WERI-Rb-1 (cell line): Measurements from ENCODE around the gene YARS1.

Experiments
- DNase-seq: peaks from one replicate; pipeline ENCODE4 v3.0.0-alpha.2; 2020
- H3K27ac ChIP-seq: fragments of 250-450 bp; sonication (Bioruptor Pico); 2 replicates; pipeline ENCODE4 v1.5.1; 2020; ENCODE audit warnings: mild to moderate bottlenecking, moderate library complexity
- H3K27me3 ChIP-seq: fragments of 250-450 bp; sonication (Bioruptor Pico); 2 replicates; pipeline ENCODE4 v1.5.1; 2021; ENCODE audit warnings: mild to moderate bottlenecking, low read depth, moderate library complexity; ENCODE audit not compliant: insufficient read depth, severe bottlenecking
- H3K36me3 ChIP-seq: fragments of 250-450 bp; sonication (Bioruptor Pico); 2 replicates; pipeline ENCODE4 v1.5.1; 2020; ENCODE audit warnings: mild to moderate bottlenecking, moderate library complexity
- H3K4me3 ChIP-seq: 2 replicates; pipeline ENCODE4 v1.5.1; 2011; ENCODE audit warnings: low read depth, mild to moderate bottlenecking, control low read depth, low read length
- H3K9me3 ChIP-seq: fragments of 250-450 bp; sonication (Bioruptor Pico); 2 replicates; pipeline ENCODE4 v1.5.1; 2021; ENCODE audit warnings: mild to moderate bottlenecking, moderate library complexity; ENCODE audit not compliant: severe bottlenecking
- TF ChIP-seq, protein P1 (sequence below): IDR thresholded peaks from 2 replicates; pipeline ENCODE4 v1.5.1; 2011; ENCODE audit warnings: low read depth, mild to moderate bottlenecking, control low read depth, inconsistent platforms, low read length

The YARS1 gene

GRCh38 chr1:32779242-32779641 lies 37.9 kb downstream of the YARS1 start:
- peaks cover 96% of the 10 kb centered on the region for H3K36me3 ChIP-seq

GRCh38 chr1:32775640-32776337 lies 41.4 kb downstream of the YARS1 start:
- DNase-seq: no peak
- H3K27ac ChIP-seq: no peak overlapping the region
- H3K4me3 ChIP-seq: no peak overlapping the region
- no peaks in the 10 kb centered on the region for H3K9me3 ChIP-seq
- H3K36me3 ChIP-seq: peaks cover 82% of the 10 kb centered on the region
- TF ChIP-seq, protein P1, sequence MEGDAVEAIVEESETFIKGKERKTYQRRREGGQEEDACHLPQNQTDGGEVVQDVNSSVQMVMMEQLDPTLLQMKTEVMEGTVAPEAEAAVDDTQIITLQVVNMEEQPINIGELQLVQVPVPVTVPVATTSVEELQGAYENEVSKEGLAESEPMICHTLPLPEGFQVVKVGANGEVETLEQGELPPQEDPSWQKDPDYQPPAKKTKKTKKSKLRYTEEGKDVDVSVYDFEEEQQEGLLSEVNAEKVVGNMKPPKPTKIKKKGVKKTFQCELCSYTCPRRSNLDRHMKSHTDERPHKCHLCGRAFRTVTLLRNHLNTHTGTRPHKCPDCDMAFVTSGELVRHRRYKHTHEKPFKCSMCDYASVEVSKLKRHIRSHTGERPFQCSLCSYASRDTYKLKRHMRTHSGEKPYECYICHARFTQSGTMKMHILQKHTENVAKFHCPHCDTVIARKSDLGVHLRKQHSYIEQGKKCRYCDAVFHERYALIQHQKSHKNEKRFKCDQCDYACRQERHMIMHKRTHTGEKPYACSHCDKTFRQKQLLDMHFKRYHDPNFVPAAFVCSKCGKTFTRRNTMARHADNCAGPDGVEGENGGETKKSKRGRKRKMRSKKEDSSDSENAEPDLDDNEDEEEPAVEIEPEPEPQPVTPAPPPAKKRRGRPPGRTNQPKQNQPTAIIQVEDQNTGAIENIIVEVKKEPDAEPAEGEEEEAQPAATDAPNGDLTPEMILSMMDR: no peak
- no peaks in the 10 kb centered on the region for H3K27me3 ChIP-seq

More at GRCh38 chr1:32779242-32779641, 37.9 kb downstream of the YARS1 start:
- H3K9me3 ChIP-seq: no peaks in the 10 kb centered on the region
- no peak overlapping the region for H3K4me3 ChIP-seq
- H3K27ac ChIP-seq: no peak overlapping the region
- TF ChIP-seq, protein P1: no peak
- H3K27me3 ChIP-seq: no peaks in the 10 kb centered on the region
- no peak for DNase-seq

DNA sequence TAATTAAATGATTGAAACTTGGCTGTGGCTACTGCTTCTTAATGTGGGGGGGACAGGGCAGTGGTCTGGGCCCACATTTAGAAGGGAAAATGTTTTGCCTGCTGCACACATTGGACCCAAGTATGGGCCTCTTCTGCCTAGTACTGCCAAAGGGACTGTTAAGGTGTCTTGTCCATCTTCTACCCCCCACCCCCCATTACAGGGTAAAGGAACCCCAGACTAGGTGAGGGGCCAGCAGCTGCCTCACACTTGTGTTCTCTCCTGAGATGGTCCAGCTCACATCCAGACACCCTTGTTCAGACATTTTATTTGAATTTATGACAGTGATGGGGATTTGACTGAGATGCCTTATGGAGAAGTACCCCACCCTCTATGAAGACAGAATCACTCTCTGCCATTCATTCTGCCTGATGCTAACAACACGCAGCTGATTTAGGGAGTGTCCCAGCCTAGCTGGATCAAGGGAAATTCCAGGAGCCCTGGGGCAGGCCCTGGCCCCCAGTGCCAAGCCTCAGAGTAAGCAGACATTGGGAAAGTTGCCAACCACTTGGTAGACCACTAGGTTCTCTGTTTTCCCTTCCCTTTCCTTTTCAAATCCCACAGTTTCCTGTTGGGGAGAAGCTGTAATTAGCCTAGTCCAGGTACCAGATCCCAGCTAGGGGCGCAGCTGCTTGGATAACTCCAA lies 42.1 kb downstream of the YARS1 start:
- H3K27ac ChIP-seq: no peak overlapping the region
- TF ChIP-seq, protein P1: no peak

GRCh38 chr1:32774464-32774808 lies 42.7 kb downstream of the YARS1 start:
- no peak for DNase-seq
- Histone ChIP-seq H3K27me3 (no peaks in the 10 kb centered on the region), H3K9me3 (no peaks in the 10 kb centered on the region), H3K4me3 (no peak overlapping the region), H3K27ac (no peak overlapping the region), H3K36me3 (peaks cover 72% of the 10 kb centered on the region)
- TF ChIP-seq, protein P1: no peak

More for the DNA sequence above, 42.1 kb downstream of the YARS1 start:
- DNase-seq: no peak
- Histone ChIP-seq H3K9me3 (no peaks in the 10 kb centered on the region), H3K27me3 (no peaks in the 10 kb centered on the region), H3K36me3 (peaks cover 79% of the 10 kb centered on the region), H3K4me3 (no peak overlapping the region)

DNA sequence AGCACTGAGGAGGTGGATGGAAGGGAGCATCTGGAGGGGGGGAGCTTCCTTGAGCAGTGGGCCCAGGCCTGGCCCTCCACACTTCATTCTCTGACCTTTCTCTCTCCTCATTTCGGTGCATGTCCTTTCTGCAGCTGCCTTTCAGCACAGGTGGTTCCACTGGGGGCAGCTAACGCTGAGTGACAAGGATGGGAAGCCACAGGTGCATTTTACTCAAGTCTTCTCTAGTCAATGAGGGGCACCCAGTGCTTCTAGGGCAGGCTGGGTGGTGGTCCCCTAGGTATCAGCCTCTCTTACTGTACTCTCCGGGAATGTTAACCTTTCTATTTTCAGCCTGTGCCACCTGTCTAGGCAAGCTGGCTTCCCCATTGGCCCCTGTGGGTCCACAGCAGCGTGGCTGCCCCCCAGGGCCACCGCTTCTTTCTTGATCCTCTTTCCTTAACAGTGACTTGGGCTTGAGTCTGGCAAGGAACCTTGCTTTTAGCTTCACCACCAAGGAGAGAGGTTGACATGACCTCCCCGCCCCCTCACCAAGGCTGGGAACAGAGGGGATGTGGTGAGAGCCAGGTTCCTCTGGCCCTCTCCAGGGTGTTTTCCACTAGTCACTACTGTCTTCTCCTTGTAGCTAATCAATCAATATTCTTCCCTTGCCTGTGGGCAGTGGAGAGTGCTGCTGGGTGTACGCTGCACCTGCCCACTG lies 43.2 kb downstream of the YARS1 start:
- Histone ChIP-seq H3K4me3 (no peak overlapping the region), H3K27ac (no peak overlapping the region), H3K36me3 (peaks cover 67% of the 10 kb centered on the region), H3K9me3 (no peaks in the 10 kb centered on the region), H3K27me3 (no peaks in the 10 kb centered on the region)
- TF ChIP-seq, protein P1: no peak
- no peak for DNase-seq
